ENCODE measurements around the gene RASAL3. TPM values are rescaled to one million over a fixed set of nuclear protein-coding genes. Genes with fewer than 3 reads are reported as not detected.

RASAL3 gene
- total RNA-seq, 1 experiment from 2014 or later: 1.9 TPM

DNA sequence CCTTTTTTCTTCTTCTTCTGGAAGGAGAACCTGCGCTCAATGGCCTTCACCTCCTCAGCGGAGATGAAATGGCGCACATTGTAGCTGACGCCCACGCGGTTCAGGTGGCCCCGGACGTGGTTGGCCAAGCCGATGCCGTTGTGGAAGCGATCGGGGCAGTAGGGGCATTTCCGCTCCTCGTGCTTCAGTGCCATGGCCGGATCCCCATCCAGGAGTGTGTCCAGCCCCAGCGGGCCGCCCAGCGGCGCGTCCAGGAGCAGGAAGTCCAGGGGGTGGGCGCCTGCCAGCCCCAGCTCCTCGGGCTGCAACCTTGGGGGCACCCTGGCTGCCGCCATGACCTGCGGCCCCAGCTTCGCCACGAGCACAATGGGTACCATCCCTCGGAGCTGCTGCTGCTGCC is 25.8 kb downstream of the RASAL3 start:
- TF ChIP-seq, protein P1, sequence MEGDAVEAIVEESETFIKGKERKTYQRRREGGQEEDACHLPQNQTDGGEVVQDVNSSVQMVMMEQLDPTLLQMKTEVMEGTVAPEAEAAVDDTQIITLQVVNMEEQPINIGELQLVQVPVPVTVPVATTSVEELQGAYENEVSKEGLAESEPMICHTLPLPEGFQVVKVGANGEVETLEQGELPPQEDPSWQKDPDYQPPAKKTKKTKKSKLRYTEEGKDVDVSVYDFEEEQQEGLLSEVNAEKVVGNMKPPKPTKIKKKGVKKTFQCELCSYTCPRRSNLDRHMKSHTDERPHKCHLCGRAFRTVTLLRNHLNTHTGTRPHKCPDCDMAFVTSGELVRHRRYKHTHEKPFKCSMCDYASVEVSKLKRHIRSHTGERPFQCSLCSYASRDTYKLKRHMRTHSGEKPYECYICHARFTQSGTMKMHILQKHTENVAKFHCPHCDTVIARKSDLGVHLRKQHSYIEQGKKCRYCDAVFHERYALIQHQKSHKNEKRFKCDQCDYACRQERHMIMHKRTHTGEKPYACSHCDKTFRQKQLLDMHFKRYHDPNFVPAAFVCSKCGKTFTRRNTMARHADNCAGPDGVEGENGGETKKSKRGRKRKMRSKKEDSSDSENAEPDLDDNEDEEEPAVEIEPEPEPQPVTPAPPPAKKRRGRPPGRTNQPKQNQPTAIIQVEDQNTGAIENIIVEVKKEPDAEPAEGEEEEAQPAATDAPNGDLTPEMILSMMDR (conservative IDR thresholded peaks at IDR 0.05): no peak
- H2BK12ac ChIP-seq (ENCODE audit: insufficient read length, low read depth, low read length): no peak overlapping the region
- no peaks in the 10 kb centered on the region for H4K20me1 ChIP-seq (ENCODE audit: control insufficient read depth, insufficient read depth, insufficient read length)
- no peaks in the 10 kb centered on the region for H3K23me2 ChIP-seq (ENCODE audit: insufficient read length, low read depth, low read length, poor library complexity, severe bottlenecking)
- Mint-ChIP-seq H3K36me3 (ENCODE audit: insufficient read depth in 1 of 3, low read depth in 3 of 3) (no peaks in the 10 kb centered on the region), H3K9me3 (no peaks in the 10 kb centered on the region), H3K27ac (no peak overlapping the region), H3K27me3 (ENCODE audit: low read depth) (no peaks in the 10 kb centered on the region), H3K4me1 (peaks cover 0 to 2% of the 10 kb centered on the region in 2 experiments; a peak in 3 of 4 replicates), H3K4me3 (no peak overlapping the region)
- no peak overlapping the region for H4K8ac ChIP-seq (replicated peaks; ENCODE audit: insufficient read length, low read depth, low read length)
- no peak overlapping the region for H3K4me2 ChIP-seq (ENCODE audit: insufficient read depth, insufficient read length, low read length)
- H3K4me1 ChIP-seq (ENCODE audit: insufficient read depth, low read length): no peaks in the 10 kb centered on the region
- H3K56ac ChIP-seq (ENCODE audit: insufficient read length, low read depth, low read length): no peak overlapping the region
- no peak overlapping the region for H2AK5ac ChIP-seq (ENCODE audit: insufficient read length, low read length)
- WGBS (ENCODE audit: extremely low coverage, insufficient read length, low lambda C conversion rate): no CpG with 5 or more reads among the region's 27 CpGs
- no peaks in the 10 kb centered on the region for H3K9me3 ChIP-seq (ENCODE audit: control insufficient read depth, low read depth, low read length)
- DNase-seq: no peak
- H2BK5ac ChIP-seq (ENCODE audit: insufficient read length, low read length): no peak overlapping the region
- H3K23ac ChIP-seq (ENCODE audit: insufficient read length, low read depth, low read length): no peak overlapping the region
- H2BK20ac ChIP-seq (ENCODE audit: low read depth, low read length, poor library complexity, severe bottlenecking): no peak overlapping the region
- H3K27me3 ChIP-seq (ENCODE audit: insufficient read depth, low read length): no peaks in the 10 kb centered on the region
- H3K4ac ChIP-seq (ENCODE audit: low read depth, low read length): no peak overlapping the region
- no peaks in the 10 kb centered on the region for H3K79me2 ChIP-seq (ENCODE audit: insufficient read depth, low read length)
- no peaks in the 10 kb centered on the region for H3K79me1 ChIP-seq (ENCODE audit: insufficient read depth, low read depth, low read length, poor library complexity, severe bottlenecking)
- H3K27ac ChIP-seq (ENCODE audit: insufficient read length, low read depth, low read length): no peak overlapping the region
- no peak overlapping the region for H3T11ph ChIP-seq (ENCODE audit: low read length)
- H2BK120ac ChIP-seq (ENCODE audit: low read depth, low read length, poor library complexity, severe bottlenecking): no peak overlapping the region
- H3K18ac ChIP-seq (ENCODE audit: insufficient read length, low read depth, low read length): no peak overlapping the region
- H3K14ac ChIP-seq (ENCODE audit: insufficient read depth, low read length): no peak overlapping the region
- H3K9ac ChIP-seq (ENCODE audit: extremely low read depth, insufficient read length, low read length): no peak overlapping the region
- H4K5ac ChIP-seq (ENCODE audit: insufficient read length, low read depth, low read length): no peak overlapping the region
- H2BK15ac ChIP-seq (ENCODE audit: low read depth, low read length): no peak overlapping the region
- no peak overlapping the region for H4K91ac ChIP-seq (ENCODE audit: insufficient read length, low read depth, low read length)
- no peak overlapping the region for H2AFZ ChIP-seq (ENCODE audit: low read length)
